Stomach (tissue), 9 donors: ENCODE results near the gene NR2F1-AS1. TPM values are rescaled to one million over a fixed set of nuclear protein-coding genes. Genes with fewer than 3 reads are reported as not detected.
A peak's percentile ranks its signal among the peaks of the same experiment; 100 is the strongest.

Experiments
- DNase-seq, 2 donors: peaks; one replicate each; pipeline versions ENCODE4 v3.0.0 to v3.0.0-alpha.2; 2013 to 2019
- H3K27ac ChIP-seq, 5 donors: fragments of 200-600 bp in 4 of 5; sonication (generic) in 4 of 5; one replicate each; pipeline ENCODE4 v1.5.1; 2013 to 2019; ENCODE audit warnings: mild to moderate bottlenecking in 1 of 5, moderate library complexity in 1 of 5
- H3K27me3 ChIP-seq, 3 donors: fragments of 200-600 bp; sonication (generic); one replicate each; pipeline ENCODE4 v1.5.1; 2017 to 2019; ENCODE audit warnings: mixed run types in 1 of 3
- H3K36me3 ChIP-seq, 4 donors: fragments of 200-600 bp; sonication (generic); 1 replicate in 3 of 4; 2 replicates in 1 of 4; pipeline ENCODE4 v1.5.1; 2016 to 2019
- H3K4me1 ChIP-seq, 4 donors: fragments of 200-600 bp; sonication (generic); one replicate each; pipeline ENCODE4 v1.5.1; 2016 to 2019
- H3K4me3 ChIP-seq, 4 donors: fragments of 200-600 bp; sonication (generic) in 3 of 4; one replicate each; pipeline ENCODE4 v1.5.1; 2016 to 2019; ENCODE audit warnings: mild to moderate bottlenecking in 1 of 4
- H3K9me3 ChIP-seq, 4 donors: fragments of 200-600 bp; sonication (generic); one replicate each; pipeline ENCODE4 v1.5.1; 2016 to 2019
- EP300 ChIP-seq: sonication (generic); formaldehyde crosslinking; IDR thresholded peaks from one replicate; pipeline ENCODE4 v1.6.1; 2017; ENCODE audit warnings: antibody characterized with exemption
- POLR2A ChIP-seq, 4 donors: fragments of 450-650 bp; IDR thresholded peaks; one replicate each; pipeline ENCODE4 v1.6.1; 2016; ENCODE audit warnings: antibody characterized with exemption in 4 of 4, control low read depth in 2 of 4, mild to moderate bottlenecking in 1 of 4, moderate library complexity in 1 of 4
- POLR2AphosphoS5 ChIP-seq, 3 donors: sonication (generic); formaldehyde crosslinking; IDR thresholded peaks; one replicate each; pipeline ENCODE4 v1.6.1; 2016; ENCODE audit warnings: antibody characterized with exemption in 3 of 3
- WGBS, 5 donors: extraction: QIAGEN DNeasy Blood & Tissue Kit in 3 of 5; methylation state at CpG; one replicate each; pipeline versions ENCODE4 v1.1.5 to v1.1.7; 2013 to 2018; 5-methylcytosine and 5-hydroxymethylcytosine counted together
- intact Hi-C: fragments of 100-400 bp; cut with DNase I; formaldehyde crosslinking; loops from one replicate; pipeline ENCODE4 v1.15.1; 2023; ENCODE audit warnings: low total_unique reads
- polyA plus RNA-seq, 3 donors: library from polyadenylated mRNA; stranded (reverse); fragments of 200-250 nt; gene quantifications; one replicate each; pipeline ENCODE4 v1.2.3, GENCODE V29; 2013
- total RNA-seq, 5 donors: library from RNA; depleted of rRNA; stranded (reverse); fragments of >200 nt; gene quantifications; one replicate each; pipeline versions ENCODE4 v1.1.0 to v1.2.3, GENCODE V29; 2014 to 2016
- TF ChIP-seq, protein P1 (sequence below), 7 experiments: fragments of 450-650 bp in 4 of 7; fragments of 200-600 bp in 3 of 7; sonication (generic) in 3 of 7; IDR thresholded peaks; one replicate each; pipeline ENCODE4 v1.5.1; 2016 to 2019; ENCODE audit warnings: antibody characterized with exemption in 7 of 7, control low read depth in 2 of 7, mild to moderate bottlenecking in 1 of 7
- donor health status: healthy with polysubstance abuse.
- donor health status: Bipolar disorder and iron deficiency.
- donor health status: healthy.

NR2F1-AS1 gene
- total and polyA plus RNA-seq, 8 donors: 4.3 to 40.8 (median 14.2) TPM

DNA sequence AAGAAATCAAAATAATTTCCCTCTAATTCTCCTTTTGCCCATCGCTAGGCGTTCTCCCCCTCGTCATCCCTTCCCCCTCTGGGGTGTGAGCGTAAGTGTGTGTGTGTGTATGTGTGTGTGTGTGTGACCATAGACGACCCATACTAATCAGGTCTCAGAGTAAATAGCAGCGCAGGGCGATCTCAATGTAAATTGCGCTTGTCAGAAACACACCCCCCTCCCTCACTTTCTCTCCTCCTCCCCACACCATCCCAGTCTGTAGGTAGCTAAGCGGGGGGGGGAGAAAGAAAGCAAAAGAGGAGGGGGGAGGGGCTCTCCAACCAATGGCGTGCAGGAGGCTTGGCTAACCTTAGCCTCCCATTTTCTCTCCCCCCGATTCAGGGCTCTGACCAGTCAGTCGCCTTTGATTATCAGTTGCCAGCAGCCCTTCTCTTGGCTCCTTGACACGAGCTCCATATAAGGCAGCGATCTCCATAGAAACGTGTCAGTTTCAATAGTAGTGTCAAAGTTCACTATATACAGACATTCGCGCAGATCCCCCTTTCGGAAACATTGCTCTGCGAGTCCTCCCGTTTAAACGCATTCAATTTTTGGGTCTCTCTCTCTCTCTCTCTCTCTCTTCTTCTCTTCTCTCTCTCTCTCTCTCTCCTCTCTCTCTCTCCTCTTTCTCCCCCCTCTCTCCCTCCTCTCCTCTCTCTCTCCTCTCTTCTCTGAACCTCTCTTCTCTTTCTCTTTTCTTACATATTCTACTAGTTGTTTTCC, 1.8 kb upstream of the NR2F1-AS1 start, which contains the start of gene NR2F1:
TSS of gene NR2F1 (plus strand) at position 546 of the 762 bp plus-strand sequence. CDS start 1,802 bp downstream, outside the sequence.
- H3K4me1 ChIP-seq: peaks cover 27 to 52% (median 42%) of the 10 kb centered on the region in 4 donors
- peak; percentile 47 to 95 for DNase-seq
- 3 to 6% (median 4%) methylated on average over 20 to 21 of the region's 21 CpGs for WGBS, 5 donors
- peaks cover 0 to 98% (median 84%) of the 10 kb centered on the region in 3 donors for H3K27me3 ChIP-seq
- TF ChIP-seq, protein P1, sequence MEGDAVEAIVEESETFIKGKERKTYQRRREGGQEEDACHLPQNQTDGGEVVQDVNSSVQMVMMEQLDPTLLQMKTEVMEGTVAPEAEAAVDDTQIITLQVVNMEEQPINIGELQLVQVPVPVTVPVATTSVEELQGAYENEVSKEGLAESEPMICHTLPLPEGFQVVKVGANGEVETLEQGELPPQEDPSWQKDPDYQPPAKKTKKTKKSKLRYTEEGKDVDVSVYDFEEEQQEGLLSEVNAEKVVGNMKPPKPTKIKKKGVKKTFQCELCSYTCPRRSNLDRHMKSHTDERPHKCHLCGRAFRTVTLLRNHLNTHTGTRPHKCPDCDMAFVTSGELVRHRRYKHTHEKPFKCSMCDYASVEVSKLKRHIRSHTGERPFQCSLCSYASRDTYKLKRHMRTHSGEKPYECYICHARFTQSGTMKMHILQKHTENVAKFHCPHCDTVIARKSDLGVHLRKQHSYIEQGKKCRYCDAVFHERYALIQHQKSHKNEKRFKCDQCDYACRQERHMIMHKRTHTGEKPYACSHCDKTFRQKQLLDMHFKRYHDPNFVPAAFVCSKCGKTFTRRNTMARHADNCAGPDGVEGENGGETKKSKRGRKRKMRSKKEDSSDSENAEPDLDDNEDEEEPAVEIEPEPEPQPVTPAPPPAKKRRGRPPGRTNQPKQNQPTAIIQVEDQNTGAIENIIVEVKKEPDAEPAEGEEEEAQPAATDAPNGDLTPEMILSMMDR (IDR thresholded peaks at IDR 0.05): peak in 5 of 7 experiments; percentile 44 to 94 (median 87)
- TF ChIP-seq EP300 (no peak), POLR2AphosphoS5 (IDR thresholded peaks at IDR 0.05) (peak in 2 of 3 donors; percentile 28 to 60), POLR2A (IDR thresholded peaks at IDR 0.05) (no peak)
- H3K9me3 ChIP-seq: peaks cover 0 to 6% (median 1%) of the 10 kb centered on the region in 4 donors
- H3K27ac ChIP-seq: peak within 1 kb of the TSS; percentile 36 to 95 (median 88)
- peak within 1 kb of the TSS; percentile 52 to 81 (median 62) for H3K4me3 ChIP-seq
- peaks cover 0 to 5% (median 0%) of the 10 kb centered on the region in 4 donors for H3K36me3 ChIP-seq
- intact Hi-C loops: no loop called here

DNA sequence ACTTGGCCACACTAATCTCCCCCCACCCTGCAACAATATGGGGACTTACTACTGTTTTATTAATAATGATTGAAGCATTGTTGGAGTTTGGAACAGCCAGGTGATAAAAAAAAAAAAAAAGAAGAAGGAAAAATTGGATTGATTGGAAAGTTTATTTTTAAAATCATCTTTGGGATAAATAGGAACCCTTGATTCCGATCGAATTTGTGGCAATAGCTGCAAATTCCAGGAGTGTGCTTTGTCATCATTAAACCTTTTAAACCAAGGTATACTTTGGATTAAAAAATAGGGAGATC, 1.1 kb upstream of the NR2F1-AS1 start:
- DNase-seq: no peak
- peaks cover 0 to 98% (median 78%) of the 10 kb centered on the region in 3 donors for H3K27me3 ChIP-seq
- H3K9me3 ChIP-seq: no peaks in the 10 kb centered on the region
- H3K4me3 ChIP-seq: peak overlapping the region; percentile 52 to 81 (median 62)
- H3K27ac ChIP-seq: peak overlapping the region in 4 of 5 donors; percentile 74 to 95 (median 90)
- no peaks in the 10 kb centered on the region for H3K36me3 ChIP-seq
- WGBS, 5 donors: 0 to 2% (median 1%) methylated on average over 2 of the region's 2 CpGs
- H3K4me1 ChIP-seq: peaks cover 33 to 55% (median 44%) of the 10 kb centered on the region in 4 donors
- intact Hi-C loops: no loop called here
- no peak for TF ChIP-seq POLR2AphosphoS5 (IDR thresholded peaks at IDR 0.05)
- TF ChIP-seq, protein P1 (IDR thresholded peaks at IDR 0.05): no peak

DNA sequence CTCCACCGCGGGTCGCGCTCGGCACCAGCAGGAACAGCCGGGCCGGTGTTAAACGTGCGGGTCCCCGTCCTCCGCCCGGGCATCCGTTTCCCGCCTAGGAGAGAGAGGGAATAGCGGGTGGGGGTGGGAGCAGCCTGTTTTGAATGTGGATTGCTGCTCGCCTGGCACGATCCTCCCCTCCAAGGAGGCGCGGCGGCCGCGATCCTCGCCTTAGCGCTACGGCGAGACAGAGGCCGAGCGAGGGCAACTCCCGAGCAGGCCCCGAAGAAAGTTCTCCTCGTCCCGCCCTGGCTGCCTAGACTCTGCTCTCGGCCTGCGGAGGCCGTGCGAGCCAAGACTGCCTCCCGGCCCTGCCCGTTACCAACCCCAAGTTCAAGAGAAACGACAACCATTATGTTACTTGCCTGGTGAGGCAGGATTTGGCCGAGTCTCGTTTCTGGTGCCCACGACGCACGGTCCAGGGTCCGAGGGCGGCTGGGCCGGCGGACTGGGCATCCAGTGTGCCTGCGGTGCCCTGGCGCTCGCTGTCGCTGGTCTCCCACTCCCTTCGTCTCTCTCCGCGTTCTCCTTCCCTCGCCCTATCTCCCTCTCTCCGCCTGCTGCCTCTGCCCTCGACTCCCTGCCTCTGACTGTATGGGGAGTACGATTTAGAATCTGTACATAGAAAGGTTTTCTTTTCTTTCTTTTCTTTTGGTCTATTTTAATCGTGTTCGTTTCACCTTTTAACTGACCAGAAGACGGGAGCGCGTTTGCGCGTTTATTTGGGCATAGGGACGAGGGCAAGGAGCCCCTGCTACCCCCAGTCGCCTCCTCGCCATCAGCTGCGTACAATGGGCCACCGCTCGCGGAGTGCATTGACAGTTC, 724 bp downstream of the NR2F1-AS1 start:
- Histone ChIP-seq H3K36me3 (no peaks in the 10 kb centered on the region), H3K27me3 (peaks cover 0 to 96% (median 65%) of the 10 kb centered on the region in 3 donors), H3K4me3 (peak overlapping the region; percentile 52 to 64 (median 61)), H3K27ac (peak overlapping the region; percentile 65 to 95 (median 88)), H3K4me1 (peaks cover 33 to 65% (median 50%) of the 10 kb centered on the region in 4 donors), H3K9me3 (no peaks in the 10 kb centered on the region)
- intact Hi-C loops: no loop called here
- no peak for TF ChIP-seq POLR2AphosphoS5 (IDR thresholded peaks at IDR 0.05)
- TF ChIP-seq, protein P1 (IDR thresholded peaks at IDR 0.05): no peak
- no peak for TF ChIP-seq POLR2A (IDR thresholded peaks at IDR 0.05)
- TF ChIP-seq EP300: no peak
- no peak for DNase-seq
- 1 to 3% (median 2%) methylated on average over 41 to 73 of the region's 73 CpGs for WGBS, 5 donors

DNA sequence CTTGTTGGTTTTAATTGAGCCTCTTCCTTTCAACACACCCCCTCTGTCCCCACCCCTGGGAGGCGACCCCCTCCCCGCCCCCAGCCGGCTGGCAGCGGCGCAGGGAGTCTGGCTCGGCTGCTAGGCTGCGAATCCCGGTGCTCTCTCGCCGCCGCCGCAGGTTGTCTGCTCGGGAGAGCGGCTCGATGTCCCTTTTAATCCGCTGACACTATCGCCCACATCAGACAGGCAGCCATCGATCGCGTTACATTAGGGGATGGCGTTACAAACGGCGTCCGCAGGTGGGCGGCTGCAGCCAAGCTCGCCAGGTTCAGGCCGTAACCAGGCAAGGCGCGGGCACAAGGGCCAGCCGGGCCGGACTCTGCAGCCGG, 1.3 kb downstream of the NR2F1-AS1 start:
- Histone ChIP-seq H3K9me3 (no peaks in the 10 kb centered on the region), H3K27ac (peak overlapping the region; percentile 65 to 95 (median 88)), H3K4me3 (peak overlapping the region; percentile 52 to 64 (median 61)), H3K36me3 (no peaks in the 10 kb centered on the region), H3K4me1 (peaks cover 33 to 69% (median 48%) of the 10 kb centered on the region in 4 donors), H3K27me3 (peaks cover 0 to 96% (median 62%) of the 10 kb centered on the region in 3 donors)
- 0 to 3% (median 1%) methylated on average over 12 to 32 of the region's 32 CpGs for WGBS, 5 donors
- DNase-seq: peak in 1 of 2 donors; percentile 72
- intact Hi-C loops: no loop called here
- TF ChIP-seq, protein P1 (IDR thresholded peaks at IDR 0.05): no peak
- TF ChIP-seq EP300 (no peak), POLR2AphosphoS5 (IDR thresholded peaks at IDR 0.05) (no peak), POLR2A (IDR thresholded peaks at IDR 0.05) (no peak)
